HCT116 (cell line): ENCODE data around the gene ARID3A. TPM values are rescaled to one million over a fixed set of nuclear protein-coding genes. Genes with fewer than 3 reads are reported as not detected.

ENCODE experiments used
- ATAC-seq: fragments of 200-7000 bp; cut with Tn5 transposase; 2 replicates; pipeline ENCODE4 v1.9.1; 2020; ENCODE audit warnings: mild to moderate bottlenecking, moderate library complexity
- BruUV-seq: library from RNA; stranded (reverse); fragments of 400-500 nt; replicated peaks from 2 replicates; lab custom pipeline; 2021; lab: Mats Ljungman, UMichigan
- CTCF ChIA-PET: fragments of 300-600 bp; sonication (Branson Sonifier 250); formaldehyde crosslinking; loops from one replicate; lab custom pipeline; 2021; ENCODE audit warnings: antibody characterized with exemption; lab: Charles Lee
- POLR2A ChIA-PET: fragments of 300-600, 350-600 bp; sonication (Branson Sonifier 250); formaldehyde crosslinking; loops from one replicate; lab custom pipeline; 2021; ENCODE audit warnings: antibody characterized with exemption; lab: Charles Lee
- RAD21 ChIA-PET, 2 experiments: fragments of 300-600 bp; sonication (Branson Sonifier 250); formaldehyde crosslinking; loops; one replicate each; lab custom pipeline; 2023; ENCODE audit warnings: low total read pairs in 2 of 2; ENCODE audit not compliant: uncharacterized antibody in 2 of 2, unreplicated experiment in 2 of 2, low non-redundant PET in 1 of 2; lab: Charles Lee
- DNase-seq: peaks from one replicate; pipeline ENCODE4 v3.0.0-alpha.2; 2010; ENCODE audit warnings: low read depth, low spot score
- H2AFZ ChIP-seq: fragments of 200-600 bp; shearing (Covaris generic), sonication (generic); 2 replicates; pipeline ENCODE4 v1.6.1; 2017; ENCODE audit warnings: low read depth, mixed run types, mixed read lengths, antibody characterized with exemption, low read length; ENCODE audit not compliant: poor library complexity, severe bottlenecking
- H3K27ac ChIP-seq: 2 replicates; pipeline ENCODE4 v1.5.1; 2012; ENCODE audit warnings: low read depth, low read length
- H3K27me3 ChIP-seq: fragments of 200-600 bp; sonication (generic); 2 replicates; pipeline ENCODE4 v1.6.1; 2016; ENCODE audit warnings: mixed run types, low read length, mixed read lengths; ENCODE audit not compliant: insufficient read depth
- H3K36me3 ChIP-seq, 2 experiments: fragments of 200-500 bp in 1 of 2; fragments of 200-600 bp in 1 of 2; sonication (Bioruptor generic) in 1 of 2; sonication (generic) in 1 of 2; 2 replicates each; pipeline versions ENCODE4 v1.5.1 to v1.6.1; 2014 to 2016; ENCODE audit warnings: low read length in 2 of 2, inconsistent platforms in 1 of 2, mixed read lengths in 1 of 2, mixed run types in 1 of 2; ENCODE audit not compliant: insufficient read depth in 2 of 2, control insufficient read depth in 1 of 2
- H3K4me1 ChIP-seq, 2 experiments: fragments of 200-600 bp in 1 of 2; sonication (generic) in 1 of 2; 2 replicates each; pipeline versions ENCODE4 v1.5.1 to v1.6.1; 2012 to 2017; ENCODE audit warnings: low read length in 2 of 2, inconsistent platforms in 1 of 2, mild to moderate bottlenecking in 1 of 2, mixed read lengths in 1 of 2, mixed run types in 1 of 2, moderate library complexity in 1 of 2; ENCODE audit not compliant: insufficient read depth in 2 of 2, control insufficient read depth in 1 of 2
- H3K4me2 ChIP-seq: fragments of 200-600 bp; sonication (generic); 2 replicates; pipeline ENCODE4 v1.6.1; 2017; ENCODE audit warnings: mixed run types, low read length, mixed read lengths
- H3K4me3 ChIP-seq, 2 experiments: fragments of 200-600 bp in 1 of 2; sonication (generic) in 1 of 2; replicated peaks in 1 of 2; 2 replicates each; pipeline ENCODE4 v1.5.1; 2011 to 2016; ENCODE audit warnings: low read length in 2 of 2, control low read depth in 1 of 2, low read depth in 1 of 2, mild to moderate bottlenecking in 1 of 2, mixed read lengths in 1 of 2, mixed run types in 1 of 2
- H3K79me2 ChIP-seq: fragments of 200-600 bp; sonication (generic); 2 replicates; pipeline ENCODE4 v1.6.1; 2017; ENCODE audit warnings: mild to moderate bottlenecking, mixed run types, low read length, moderate library complexity, mixed read lengths; ENCODE audit not compliant: insufficient read depth
- H3K9ac ChIP-seq: fragments of 200-600 bp; sonication (generic); 2 replicates; pipeline ENCODE4 v1.6.1; 2016; ENCODE audit warnings: low read length, mixed read lengths
- H3K9me2 ChIP-seq: fragments of 200-600 bp; sonication (generic), shearing (Covaris generic); 2 replicates; pipeline ENCODE4 v1.6.1; 2017; ENCODE audit warnings: mixed run types, mild to moderate bottlenecking, moderate library complexity; ENCODE audit not compliant: insufficient read depth
- H3K9me3 ChIP-seq, 2 experiments: fragments of 200-500 bp in 1 of 2; fragments of 200-600 bp in 1 of 2; sonication (Bioruptor generic) in 1 of 2; sonication (generic) in 1 of 2; 2 replicates each; pipeline ENCODE4 v1.6.1; 2014 to 2017; ENCODE audit warnings: low read length in 2 of 2, mixed read lengths in 2 of 2, inconsistent platforms in 1 of 2, low read depth in 1 of 2, mild to moderate bottlenecking in 1 of 2, mixed run types in 1 of 2, moderate library complexity in 1 of 2; ENCODE audit not compliant: control insufficient read depth in 1 of 2, insufficient read depth in 1 of 2
- H4K20me1 ChIP-seq: fragments of 200-600 bp; sonication (generic), shearing (Covaris generic); 2 replicates; pipeline ENCODE4 v1.6.1; 2017; ENCODE audit warnings: mixed run types, mild to moderate bottlenecking, moderate library complexity; ENCODE audit not compliant: insufficient read depth
- CTCF ChIP-seq, 3 experiments: fragments of 200-600 bp in 1 of 3; sonication (generic) in 1 of 3; IDR thresholded peaks in 2 of 3; conservative IDR thresholded peaks in 1 of 3; 2 replicates each; pipeline ENCODE4 v1.5.1; 2012 to 2017; ENCODE audit warnings: low read depth in 2 of 3, low read length in 2 of 3, antibody characterized with exemption in 1 of 3, borderline replicate concordance in 1 of 3, control low read depth in 1 of 3, mild to moderate bottlenecking in 1 of 3, mixed read lengths in 1 of 3, mixed run types in 1 of 3, moderate library complexity in 1 of 3; ENCODE audit not compliant: insufficient read depth in 1 of 3
- EZH2phosphoT487 ChIP-seq: fragments of 200-600 bp; IDR thresholded peaks from 2 replicates; pipeline ENCODE4 v1.6.1; 2018; ENCODE audit warnings: antibody characterized with exemption, borderline replicate concordance
- FOSL1 ChIP-seq: IDR thresholded peaks from 2 replicates; pipeline ENCODE4 v1.6.1; 2012; ENCODE audit warnings: low read depth
- POLR2A ChIP-seq: IDR thresholded peaks from 2 replicates; pipeline ENCODE4 v1.7.0; 2011; ENCODE audit warnings: borderline replicate concordance; ENCODE audit not compliant: insufficient read depth, insufficient read length; ENCODE audit errors: extremely low read depth
- RAD21 ChIP-seq: IDR thresholded peaks from 2 replicates; pipeline ENCODE4 v1.6.1; 2012; ENCODE audit warnings: low read depth, mild to moderate bottlenecking
- SP1 ChIP-seq: IDR thresholded peaks from 2 replicates; pipeline ENCODE4 v1.6.1; 2012; ENCODE audit warnings: low read depth
- SRF ChIP-seq: IDR thresholded peaks from 2 replicates; pipeline ENCODE4 v1.6.1; 2012; ENCODE audit warnings: low read depth
- TCF7L2 ChIP-seq: IDR thresholded peaks from 2 replicates; pipeline ENCODE4 v1.7.0; 2011; ENCODE audit warnings: borderline replicate concordance, inconsistent platforms; ENCODE audit not compliant: insufficient read depth, insufficient read length; ENCODE audit errors: extremely low read depth
- YY1 ChIP-seq: IDR thresholded peaks from 2 replicates; pipeline ENCODE4 v1.6.1; 2011; ENCODE audit warnings: low read length, low read depth, moderate library complexity, mild to moderate bottlenecking; ENCODE audit not compliant: insufficient replicate concordance; ENCODE audit errors: extremely low read depth
- ZNF274 ChIP-seq: fragments of 200-500 bp; sonication (Bioruptor generic); IDR thresholded peaks from 2 replicates; pipeline ENCODE4 v1.6.1; 2014; ENCODE audit warnings: mild to moderate bottlenecking, low read depth, low read length, inconsistent platforms
- intact Hi-C: fragments of 100-400 bp; cut with micrococcal nuclease; formaldehyde crosslinking; loops from 2 replicates; pipeline ENCODE4 v1.10.0; 2022
- total RNA-seq: library from RNA; stranded (reverse); gene quantifications from one replicate; pipeline ENCODE4 v1.2.1, GENCODE V29; 2021; ENCODE audit not compliant: unreplicated experiment
- TF ChIP-seq, protein P1 (sequence below): IDR thresholded peaks from 2 replicates; pipeline ENCODE4 v1.6.1; 2012

Gene ARID3A
- total RNA-seq, 1 experiment from 2014 or later: 21.8 TPM

GRCh38 chr19:993831-994393 is 68.1 kb downstream of the ARID3A start:
- Histone ChIP-seq H3K9me3 (no peaks in the 10 kb centered on the region), H3K4me2 (no peak overlapping the region), H3K36me3 (peaks cover 5 to 43% of the 10 kb centered on the region in 2 experiments; a peak in 3 of 4 replicates), H3K27ac (no peak overlapping the region; the same call in 1 of the 2 replicates), H3K4me1 (peaks cover 7 to 29% of the 10 kb centered on the region in 2 experiments), H4K20me1 (peaks cover 6% of the 10 kb centered on the region; the same call in 1 of the 2 replicates), H3K27me3 (no peaks in the 10 kb centered on the region), H2AFZ (no peak overlapping the region), H3K9ac (no peak overlapping the region), H3K9me2 (no peaks in the 10 kb centered on the region), H3K4me3 (no peak overlapping the region), H3K79me2 (no peaks in the 10 kb centered on the region; the same call in 1 of the 2 replicates)
- BruUV-seq: no TSS peak
- no peak for DNase-seq
- CTCF ChIA-PET: no interaction called here
- TF ChIP-seq YY1: no peak
- TF ChIP-seq SRF: no peak
- no peak for TF ChIP-seq CTCF (IDR thresholded peaks at IDR 0.05 in 2 of 3, conservative IDR thresholded peaks at IDR 0.05 in 1 of 3; ENCODE audit: borderline replicate concordance in 1 of 3, insufficient read depth in 1 of 3, low read depth in 2 of 3, low read length in 2 of 3)
- no peak for TF ChIP-seq RAD21
- no peak for TF ChIP-seq POLR2A
- TF ChIP-seq TCF7L2: no peak
- TF ChIP-seq EZH2phosphoT487: no peak
- TF ChIP-seq, protein P1, sequence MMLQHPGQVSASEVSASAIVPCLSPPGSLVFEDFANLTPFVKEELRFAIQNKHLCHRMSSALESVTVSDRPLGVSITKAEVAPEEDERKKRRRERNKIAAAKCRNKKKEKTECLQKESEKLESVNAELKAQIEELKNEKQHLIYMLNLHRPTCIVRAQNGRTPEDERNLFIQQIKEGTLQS: no peak
- TF ChIP-seq FOSL1: no peak
- no peak for TF ChIP-seq SP1
- TF ChIP-seq ZNF274: no peak
- intact Hi-C loops: no loop called here
- POLR2A ChIA-PET: no interaction called here
- RAD21 ChIA-PET: no interaction called here
- ATAC-seq: no peak
